SK-N-SH (cell line): ENCODE results near the gene FAM131B. TPM values are rescaled to one million over a fixed set of nuclear protein-coding genes. Genes with fewer than 3 reads are reported as not detected.
A peak's percentile ranks its signal among the peaks of the same experiment; 100 is the strongest.

Experiments
- CTCF ChIA-PET: fragments of 300-600, 350-600 bp; formaldehyde crosslinking; extraction: SDS; loops from one replicate; lab custom pipeline; 2021; lab: Yijun Ruan, JAX
- POLR2A ChIA-PET: fragments of 350-600 bp; sonication (Branson Sonifier 250); formaldehyde crosslinking; extraction: SDS; loops from one replicate; lab custom pipeline; 2020; ENCODE audit warnings: antibody characterized with exemption, inconsistent platforms; lab: Yijun Ruan, JAX
- DNase-seq: peaks from one replicate; pipeline ENCODE4 v3.0.0; 2012
- H2AFZ ChIP-seq: fragments of 200-600 bp; sonication (generic); 2 replicates; pipeline ENCODE4 v1.8.1; 2016; ENCODE audit warnings: antibody characterized with exemption, mild to moderate bottlenecking, low read depth
- H3F3A ChIP-seq: fragments of 200-600 bp; sonication (generic); replicated peaks from 2 replicates; pipeline ENCODE3; 2016; ENCODE audit warnings: antibody characterized with exemption, mild to moderate bottlenecking; ENCODE audit not compliant: insufficient read depth
- H3K27ac ChIP-seq, 2 experiments: fragments of 200-500 bp in 1 of 2; fragments of 200-600 bp in 1 of 2; sonication (Bioruptor generic) in 1 of 2; sonication (generic), shearing (Covaris generic) in 1 of 2; 2 replicates each; pipeline versions ENCODE4 v1.5.1 to v1.6.1; 2014 to 2016; ENCODE audit warnings: low read depth in 2 of 2, inconsistent platforms in 1 of 2, low read length in 1 of 2, mild to moderate bottlenecking in 1 of 2, mixed read lengths in 1 of 2
- H3K27me3 ChIP-seq: fragments of 200-600 bp; sonication (generic), shearing (Covaris generic); 2 replicates; pipeline ENCODE4 v1.6.1; 2016; ENCODE audit warnings: mixed run types; ENCODE audit not compliant: insufficient read depth
- H3K36me3 ChIP-seq, 2 experiments: fragments of 200-500 bp in 1 of 2; fragments of 200-600 bp in 1 of 2; sonication (Bioruptor generic) in 1 of 2; sonication (generic) in 1 of 2; replicated peaks in 1 of 2; 2 replicates each; pipeline versions ENCODE3 to v1.5.1; 2014 to 2016; ENCODE audit warnings: low read length in 1 of 2, mild to moderate bottlenecking in 1 of 2; ENCODE audit not compliant: insufficient read depth in 2 of 2, control insufficient read depth in 1 of 2
- H3K4me1 ChIP-seq, 2 experiments: fragments of 200-500 bp in 1 of 2; fragments of 200-600 bp in 1 of 2; sonication (Bioruptor generic) in 1 of 2; sonication (generic), shearing (Covaris generic) in 1 of 2; 2 replicates each; pipeline versions ENCODE4 v1.5.1 to v1.6.1; 2014 to 2016; ENCODE audit warnings: low read depth in 1 of 2, low read length in 1 of 2, mixed run types in 1 of 2; ENCODE audit not compliant: insufficient read depth in 2 of 2, control insufficient read depth in 1 of 2
- H3K4me2 ChIP-seq: fragments of 200-600 bp; sonication (generic), shearing (Covaris generic); 2 replicates; pipeline ENCODE4 v1.6.1; 2017; ENCODE audit warnings: mixed run types
- H3K4me3 ChIP-seq, 2 experiments: fragments of 200-500 bp in 1 of 2; fragments of 200-600 bp in 1 of 2; sonication (Bioruptor generic) in 1 of 2; sonication (generic), shearing (Covaris generic) in 1 of 2; 2 replicates each; pipeline versions ENCODE4 v1.5.1 to v1.8.1; 2014 to 2016; ENCODE audit warnings: low read depth in 2 of 2, inconsistent platforms in 1 of 2, low read length in 1 of 2, mild to moderate bottlenecking in 1 of 2, mixed read lengths in 1 of 2, moderate library complexity in 1 of 2
- H3K79me2 ChIP-seq: fragments of 200-600 bp; sonication (generic); 2 replicates; pipeline ENCODE4 v1.8.1; 2017; ENCODE audit warnings: mild to moderate bottlenecking; ENCODE audit not compliant: insufficient read depth
- H3K9ac ChIP-seq: fragments of 200-600 bp; sonication (generic); 2 replicates; pipeline ENCODE4 v1.6.1; 2017; ENCODE audit warnings: mixed run types
- H3K9me2 ChIP-seq: fragments of 200-600 bp; sonication (generic); 2 replicates; pipeline ENCODE4 v1.6.1; 2017; ENCODE audit warnings: mixed run types
- H3K9me3 ChIP-seq: fragments of 200-600 bp; sonication (generic); 2 replicates; pipeline ENCODE4 v1.6.1; 2017; ENCODE audit warnings: mixed run types, mild to moderate bottlenecking, moderate library complexity
- H4K20me1 ChIP-seq: fragments of 200-600 bp; sonication (generic); 2 replicates; pipeline ENCODE4 v1.6.1; 2017; ENCODE audit warnings: mild to moderate bottlenecking, mixed run types; ENCODE audit not compliant: insufficient read depth
- CHD2 ChIP-seq: fragments of 150-350 bp; IDR thresholded peaks from 2 replicates; pipeline ENCODE4 v1.6.1; 2018; ENCODE audit warnings: low read length; ENCODE audit not compliant: partially characterized antibody
- ELF1 ChIP-seq: IDR thresholded peaks from 2 replicates; pipeline ENCODE4 v1.4.0; 2012
- EP300 ChIP-seq, 2 experiments: IDR thresholded peaks; 2 replicates each; pipeline versions ENCODE4 v1.4.0 to v1.6.1; 2012; ENCODE audit warnings: borderline replicate concordance in 1 of 2, low read depth in 1 of 2, low read length in 1 of 2
- EZH2phosphoT487 ChIP-seq: fragments of 200-600 bp; sonication (generic); IDR thresholded peaks from 2 replicates; pipeline ENCODE4 v1.6.1; 2017; ENCODE audit warnings: low read depth, mixed run types, mild to moderate bottlenecking, antibody characterized with exemption, moderate library complexity, borderline replicate concordance
- FOSL2 ChIP-seq: IDR thresholded peaks from 2 replicates; pipeline ENCODE4 v1.4.0; 2012; ENCODE audit warnings: low read depth, mild to moderate bottlenecking, moderate library complexity, borderline replicate concordance
- FOXJ3 ChIP-seq: sonication (generic); formaldehyde crosslinking; IDR thresholded peaks from 2 replicates; pipeline ENCODE4 v1.5.1; 2020; ENCODE audit warnings: mild to moderate bottlenecking, missing genetic modification reagents
- GABPA ChIP-seq: IDR thresholded peaks from 2 replicates; pipeline ENCODE4 v1.4.0; 2012; ENCODE audit warnings: low read depth, mild to moderate bottlenecking
- GATA2 ChIP-seq: sonication (generic); formaldehyde crosslinking; IDR thresholded peaks from 2 replicates; pipeline ENCODE4 v1.5.0; 2020; ENCODE audit warnings: mild to moderate bottlenecking, missing genetic modification reagents
- JUND ChIP-seq: IDR thresholded peaks from 2 replicates; pipeline ENCODE4 v1.4.0; 2012
- MEF2A ChIP-seq: IDR thresholded peaks from 2 replicates; pipeline ENCODE4 v1.4.0; 2012; ENCODE audit warnings: low read depth, borderline replicate concordance
- MXI1 ChIP-seq: IDR thresholded peaks from 2 replicates; pipeline ENCODE4 v1.6.1; 2012; ENCODE audit warnings: mild to moderate bottlenecking, low read depth, low read length, improper control_type of control experiment
- RAD21 ChIP-seq: IDR thresholded peaks from 2 replicates; pipeline ENCODE4 v1.6.1; 2012; ENCODE audit warnings: mild to moderate bottlenecking, low read length
- RCOR1 ChIP-seq: fragments of 150-350 bp; IDR thresholded peaks from 2 replicates; pipeline ENCODE4 v1.6.1; 2017; ENCODE audit warnings: antibody characterized with exemption, low read length
- RFX5 ChIP-seq: IDR thresholded peaks from 2 replicates; pipeline ENCODE4 v1.6.1; 2012; ENCODE audit warnings: mild to moderate bottlenecking, improper control_type of control experiment, low read length
- RXRA ChIP-seq: IDR thresholded peaks from 2 replicates; pipeline ENCODE4 v1.4.0; 2012; ENCODE audit warnings: low read depth, mild to moderate bottlenecking, borderline replicate concordance
- SIN3A ChIP-seq: IDR thresholded peaks from 2 replicates; pipeline ENCODE4 v1.6.1; 2012; ENCODE audit warnings: low read depth, mild to moderate bottlenecking, low read length, moderate library complexity, borderline replicate concordance
- SMC3 ChIP-seq: IDR thresholded peaks from 2 replicates; pipeline ENCODE4 v1.6.1; 2012; ENCODE audit warnings: low read depth, low read length, improper control_type of control experiment
- TAF1 ChIP-seq: IDR thresholded peaks from 2 replicates; pipeline ENCODE4 v1.6.1; 2012; ENCODE audit warnings: low read depth, mild to moderate bottlenecking, low read length, moderate library complexity, borderline replicate concordance
- TCF12 ChIP-seq: IDR thresholded peaks from 2 replicates; pipeline ENCODE4 v1.4.0; 2012
- TEAD4 ChIP-seq: IDR thresholded peaks from 2 replicates; pipeline ENCODE4 v1.4.0; 2012; ENCODE audit warnings: mild to moderate bottlenecking, borderline replicate concordance; ENCODE audit not compliant: insufficient read depth
- WGBS: methylation state at CpG from one replicate; pipeline ENCODE4 v1.1.6; 2017; ENCODE audit warnings: low lambda C conversion rate; 5-methylcytosine and 5-hydroxymethylcytosine counted together
- polyA plus RNA-seq, 3 experiments: library from polyadenylated mRNA; depleted of rRNA; stranded (reverse); fragments of >200 nt; gene quantifications; 2 replicates each; pipeline ENCODE4 v1.2.3, GENCODE V29; 2012
- TF ChIP-seq, protein P1 (sequence below): fragments of 150-350 bp; IDR thresholded peaks from 2 replicates; pipeline ENCODE4 v1.6.1; 2017; ENCODE audit warnings: antibody characterized with exemption, low read length, low read depth, borderline replicate concordance
- TF ChIP-seq, protein P2 (sequence below): IDR thresholded peaks from 2 replicates; pipeline ENCODE4 v1.4.0; 2012; ENCODE audit warnings: low read depth, borderline replicate concordance
- TF ChIP-seq, protein P3 (sequence below): IDR thresholded peaks from 2 replicates; pipeline ENCODE4; 2012
- TF ChIP-seq, protein P4 (sequence below): fragments of 150-350 bp; IDR thresholded peaks from 2 replicates; pipeline ENCODE4 v1.6.1; 2016; ENCODE audit warnings: mild to moderate bottlenecking, low read depth, low read length

FAM131B gene
- polyA plus RNA-seq, 1 of the 3 experiments (the other 2 are of a cell fraction), result 43.6 TPM

DNA sequence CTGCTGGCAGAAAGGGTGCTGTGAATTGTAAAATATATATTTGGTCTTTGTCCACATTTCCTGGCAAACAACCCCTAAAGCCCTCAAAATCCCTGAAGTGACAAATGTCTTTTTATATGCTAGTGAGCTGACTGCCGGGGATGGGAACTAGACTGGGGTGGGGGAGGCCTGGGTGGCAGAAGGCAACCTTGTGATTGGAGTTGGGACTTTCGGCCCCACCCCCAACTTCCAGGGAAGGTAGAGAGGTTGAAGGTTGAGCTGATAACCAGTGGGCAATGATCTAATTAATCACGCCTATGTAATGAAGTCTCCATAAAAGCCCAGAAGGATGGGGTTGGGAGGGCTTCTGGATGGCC is 43.5 kb upstream of the FAM131B start (continued):
- TF ChIP-seq TCF12 (no peak), EP300 (IDR thresholded peaks at IDR 0.05; ENCODE audit: borderline replicate concordance in 1 of 2, low read depth in 1 of 2, low read length in 1 of 2) (no peak), FOSL2 (no peak), RFX5 (no peak), EZH2phosphoT487 (no peak), GATA2 (no peak), TEAD4 (no peak), MXI1 (no peak)
- TF ChIP-seq, protein P1, sequence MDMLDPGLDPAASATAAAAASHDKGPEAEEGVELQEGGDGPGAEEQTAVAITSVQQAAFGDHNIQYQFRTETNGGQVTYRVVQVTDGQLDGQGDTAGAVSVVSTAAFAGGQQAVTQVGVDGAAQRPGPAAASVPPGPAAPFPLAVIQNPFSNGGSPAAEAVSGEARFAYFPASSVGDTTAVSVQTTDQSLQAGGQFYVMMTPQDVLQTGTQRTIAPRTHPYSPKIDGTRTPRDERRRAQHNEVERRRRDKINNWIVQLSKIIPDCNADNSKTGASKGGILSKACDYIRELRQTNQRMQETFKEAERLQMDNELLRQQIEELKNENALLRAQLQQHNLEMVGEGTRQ, result no peak

DNA sequence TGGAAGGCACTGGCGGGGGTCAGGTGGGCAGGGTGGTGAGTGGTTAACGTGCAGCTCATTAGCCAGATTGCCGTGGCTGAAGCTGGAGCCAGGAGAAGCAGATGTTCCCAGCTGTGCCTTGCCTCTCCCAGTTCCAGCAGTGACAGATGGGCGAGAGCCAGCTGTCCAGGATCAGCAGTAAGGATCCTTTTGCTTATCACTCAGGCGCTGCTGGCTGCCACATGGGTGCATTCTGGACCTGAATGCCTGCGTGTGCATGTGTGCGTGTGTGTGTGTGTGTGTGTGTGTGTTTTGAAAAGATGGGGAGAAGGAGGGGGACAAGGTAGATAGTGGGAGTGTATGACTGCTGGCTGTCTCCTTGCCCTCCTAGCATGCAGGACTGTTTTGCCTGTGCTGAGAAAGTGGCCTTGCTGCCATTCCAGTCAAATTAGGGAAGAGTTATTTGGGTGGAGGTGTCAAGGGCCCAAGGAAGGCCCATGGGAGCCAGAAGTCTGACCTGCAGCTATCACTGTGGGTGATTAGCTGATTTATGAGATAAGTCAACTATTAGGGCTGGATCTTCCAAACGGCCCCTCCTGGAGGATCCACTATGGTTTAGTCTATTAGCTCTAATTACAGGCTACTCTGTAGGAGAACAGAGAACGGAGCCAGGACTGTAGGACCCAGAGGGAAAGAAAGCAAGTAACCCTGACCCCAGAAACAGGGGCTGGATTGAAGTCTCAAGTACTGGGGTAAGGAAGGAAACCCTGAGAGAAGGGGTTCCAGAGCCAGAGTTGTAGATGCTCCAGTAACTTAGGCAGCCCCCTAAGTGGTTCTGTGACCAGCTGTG is 42.9 kb upstream of the FAM131B start:
- Histone ChIP-seq H4K20me1 (no peaks in the 10 kb centered on the region), H3K27me3 (no peaks in the 10 kb centered on the region), H3K36me3 (no peaks in the 10 kb centered on the region), H3K79me2 (no peaks in the 10 kb centered on the region), H3K9ac (no peak overlapping the region), H3K9me2 (no peaks in the 10 kb centered on the region), H2AFZ (no peak overlapping the region), H3K4me1 (peaks cover 4 to 19% of the 10 kb centered on the region in 2 experiments; a peak in 3 of 4 replicates), H3F3A (no peaks in the 10 kb centered on the region), H3K9me3 (no peaks in the 10 kb centered on the region), H3K4me2 (no peak overlapping the region), H3K27ac (no peak overlapping the region), H3K4me3 (no peak overlapping the region)
- 46% methylated on average over 9 of the region's 9 CpGs for WGBS
- ChIA-PET CTCF (interaction anchor here (0.8 to 8.8 kb wide), 9 partner anchors 9 to 190 kb away, joined by 3 to 68 read pairs (median 4); no protein-coding TSS in a partner anchor), POLR2A (interaction anchor here (0.7 to 0.9 kb wide), 2 partner anchors 11 to 13 kb away, joined by 3 to 4 read pairs; no protein-coding TSS in a partner anchor)
- peak; percentile 74 for DNase-seq
- TF ChIP-seq RFX5 (no peak), EP300 (IDR thresholded peaks at IDR 0.05; ENCODE audit: borderline replicate concordance in 1 of 2, low read depth in 1 of 2, low read length in 1 of 2) (no peak), JUND (no peak), TEAD4 (no peak), RXRA (no peak), EZH2phosphoT487 (no peak), RCOR1 (no peak), FOXJ3 (no peak), MEF2A (no peak), SIN3A (no peak), CHD2 (peak; percentile 32), MXI1 (peak; percentile 57; the same call in 1 of the 2 replicates), ELF1 (no peak), SMC3 (no peak), RAD21 (no peak), TAF1 (no peak), GABPA (no peak)
- TF ChIP-seq, protein P1, result no peak
- TF ChIP-seq, protein P2, sequence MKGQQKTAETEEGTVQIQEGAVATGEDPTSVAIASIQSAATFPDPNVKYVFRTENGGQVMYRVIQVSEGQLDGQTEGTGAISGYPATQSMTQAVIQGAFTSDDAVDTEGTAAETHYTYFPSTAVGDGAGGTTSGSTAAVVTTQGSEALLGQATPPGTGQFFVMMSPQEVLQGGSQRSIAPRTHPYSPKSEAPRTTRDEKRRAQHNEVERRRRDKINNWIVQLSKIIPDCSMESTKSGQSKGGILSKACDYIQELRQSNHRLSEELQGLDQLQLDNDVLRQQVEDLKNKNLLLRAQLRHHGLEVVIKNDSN, result no peak
- TF ChIP-seq, protein P3, sequence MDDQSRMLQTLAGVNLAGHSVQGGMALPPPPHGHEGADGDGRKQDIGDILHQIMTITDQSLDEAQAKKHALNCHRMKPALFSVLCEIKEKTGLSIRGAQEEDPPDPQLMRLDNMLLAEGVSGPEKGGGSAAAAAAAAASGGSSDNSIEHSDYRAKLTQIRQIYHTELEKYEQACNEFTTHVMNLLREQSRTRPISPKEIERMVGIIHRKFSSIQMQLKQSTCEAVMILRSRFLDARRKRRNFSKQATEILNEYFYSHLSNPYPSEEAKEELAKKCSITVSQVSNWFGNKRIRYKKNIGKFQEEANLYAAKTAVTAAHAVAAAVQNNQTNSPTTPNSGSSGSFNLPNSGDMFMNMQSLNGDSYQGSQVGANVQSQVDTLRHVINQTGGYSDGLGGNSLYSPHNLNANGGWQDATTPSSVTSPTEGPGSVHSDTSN, result no peak
- TF ChIP-seq, protein P4, sequence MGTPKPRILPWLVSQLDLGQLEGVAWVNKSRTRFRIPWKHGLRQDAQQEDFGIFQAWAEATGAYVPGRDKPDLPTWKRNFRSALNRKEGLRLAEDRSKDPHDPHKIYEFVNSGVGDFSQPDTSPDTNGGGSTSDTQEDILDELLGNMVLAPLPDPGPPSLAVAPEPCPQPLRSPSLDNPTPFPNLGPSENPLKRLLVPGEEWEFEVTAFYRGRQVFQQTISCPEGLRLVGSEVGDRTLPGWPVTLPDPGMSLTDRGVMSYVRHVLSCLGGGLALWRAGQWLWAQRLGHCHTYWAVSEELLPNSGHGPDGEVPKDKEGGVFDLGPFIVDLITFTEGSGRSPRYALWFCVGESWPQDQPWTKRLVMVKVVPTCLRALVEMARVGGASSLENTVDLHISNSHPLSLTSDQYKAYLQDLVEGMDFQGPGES, result no peak
